ENCODE measurements around the gene THBS1. TPM values are rescaled to one million over a fixed set of nuclear protein-coding genes. Genes with fewer than 3 reads are reported as not detected.

The THBS1 gene
- total and polyA plus RNA-seq, 2 donors, result 9.0 to 26.2 TPM

DNA sequence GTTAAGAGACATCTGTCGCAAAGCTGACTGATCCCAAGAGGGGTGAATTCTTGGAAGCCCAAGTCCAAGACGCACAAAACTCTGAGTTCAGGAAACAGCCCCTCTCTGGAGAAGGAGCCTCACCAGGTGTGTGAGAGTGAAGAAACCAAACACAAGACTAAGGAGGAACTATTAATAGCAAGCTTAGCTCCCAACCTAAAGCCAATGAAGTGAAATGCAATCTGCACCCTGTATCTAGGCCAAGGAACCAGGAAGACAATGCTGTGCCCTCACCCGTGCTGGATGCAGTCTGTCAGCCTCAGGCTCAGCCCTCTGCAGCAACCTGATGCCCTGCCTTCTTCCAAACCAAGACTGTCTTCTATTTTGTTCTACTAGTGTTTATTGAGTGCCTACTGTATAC lies 22.5 kb upstream of the THBS1 start:
- Histone ChIP-seq H3K9me3 (ENCODE audit: control insufficient read depth in 2 of 2, insufficient read depth in 1 of 2, low read length in 1 of 2) (no peaks in the 10 kb centered on the region), H3K27me3 (ENCODE audit: control insufficient read depth in 2 of 2, insufficient read depth in 1 of 2, low read length in 1 of 2) (no peaks in the 10 kb centered on the region), H3K4me3 (ENCODE audit: low read length in 2 of 2) (no peak overlapping the region), H3K27ac (ENCODE audit: low read depth in 1 of 2, low read length in 1 of 2) (no peak overlapping the region), H3K4me1 (ENCODE audit: control insufficient read depth in 2 of 2, insufficient read depth in 2 of 2, low read length in 2 of 2) (peaks cover 0 to 8% of the 10 kb centered on the region in 2 donors), H3K36me3 (ENCODE audit: control insufficient read depth in 2 of 2, insufficient read depth in 2 of 2, low read length in 1 of 2) (no peaks in the 10 kb centered on the region)
- 43% methylated on average over 3 of the region's 3 CpGs for WGBS
- DNase-seq (ENCODE audit: low read depth in 6 of 9, low spot score in 9 of 9), result peak in 2 of 9 donors; percentile 16 to 27

GRCh38 chr15:39564972-39565665 lies 15.8 kb upstream of the THBS1 start:
- Histone ChIP-seq H3K4me3 (ENCODE audit: low read length in 2 of 2) (no peak overlapping the region), H3K36me3 (ENCODE audit: control insufficient read depth in 2 of 2, insufficient read depth in 2 of 2, low read length in 1 of 2) (no peaks in the 10 kb centered on the region), H3K27ac (ENCODE audit: low read depth in 1 of 2, low read length in 1 of 2) (no peak overlapping the region), H3K9me3 (ENCODE audit: control insufficient read depth in 2 of 2, insufficient read depth in 1 of 2, low read length in 1 of 2) (no peaks in the 10 kb centered on the region), H3K4me1 (ENCODE audit: control insufficient read depth in 2 of 2, insufficient read depth in 2 of 2, low read length in 2 of 2) (no peaks in the 10 kb centered on the region), H3K27me3 (ENCODE audit: control insufficient read depth in 2 of 2, insufficient read depth in 1 of 2, low read length in 1 of 2) (no peaks in the 10 kb centered on the region)
- 93% methylated on average over 4 of the region's 4 CpGs for WGBS
- DNase-seq (ENCODE audit: low read depth in 6 of 9, low spot score in 9 of 9), result no peak

GRCh38 chr15:39565851-39566250 lies 15.0 kb upstream of the THBS1 start:
- Histone ChIP-seq H3K9me3 (ENCODE audit: control insufficient read depth in 2 of 2, insufficient read depth in 1 of 2, low read length in 1 of 2) (no peaks in the 10 kb centered on the region), H3K4me3 (ENCODE audit: low read length in 2 of 2) (no peak overlapping the region), H3K27ac (ENCODE audit: low read depth in 1 of 2, low read length in 1 of 2) (no peak overlapping the region), H3K27me3 (ENCODE audit: control insufficient read depth in 2 of 2, insufficient read depth in 1 of 2, low read length in 1 of 2) (no peaks in the 10 kb centered on the region), H3K36me3 (ENCODE audit: control insufficient read depth in 2 of 2, insufficient read depth in 2 of 2, low read length in 1 of 2) (no peaks in the 10 kb centered on the region), H3K4me1 (ENCODE audit: control insufficient read depth in 2 of 2, insufficient read depth in 2 of 2, low read length in 2 of 2) (no peaks in the 10 kb centered on the region)
- 98% methylated on average over 2 of the region's 2 CpGs for WGBS
- DNase-seq (ENCODE audit: low read depth in 6 of 9, low spot score in 9 of 9), result no peak

GRCh38 chr15:39573287-39573686 lies 7.6 kb upstream of the THBS1 start:
- WGBS, result 96% methylated on average over 2 of the region's 2 CpGs
- Histone ChIP-seq H3K36me3 (ENCODE audit: control insufficient read depth in 2 of 2, insufficient read depth in 2 of 2, low read length in 1 of 2) (no peaks in the 10 kb centered on the region), H3K4me1 (ENCODE audit: control insufficient read depth in 2 of 2, insufficient read depth in 2 of 2, low read length in 2 of 2) (no peaks in the 10 kb centered on the region), H3K27ac (ENCODE audit: low read depth in 1 of 2, low read length in 1 of 2) (no peak overlapping the region), H3K27me3 (ENCODE audit: control insufficient read depth in 2 of 2, insufficient read depth in 1 of 2, low read length in 1 of 2) (peaks cover 0 to 14% of the 10 kb centered on the region in 2 donors), H3K4me3 (ENCODE audit: low read length in 2 of 2) (no peak overlapping the region), H3K9me3 (ENCODE audit: control insufficient read depth in 2 of 2, insufficient read depth in 1 of 2, low read length in 1 of 2) (no peaks in the 10 kb centered on the region)
- no peak for DNase-seq (ENCODE audit: low read depth in 6 of 9, low spot score in 9 of 9)

DNA sequence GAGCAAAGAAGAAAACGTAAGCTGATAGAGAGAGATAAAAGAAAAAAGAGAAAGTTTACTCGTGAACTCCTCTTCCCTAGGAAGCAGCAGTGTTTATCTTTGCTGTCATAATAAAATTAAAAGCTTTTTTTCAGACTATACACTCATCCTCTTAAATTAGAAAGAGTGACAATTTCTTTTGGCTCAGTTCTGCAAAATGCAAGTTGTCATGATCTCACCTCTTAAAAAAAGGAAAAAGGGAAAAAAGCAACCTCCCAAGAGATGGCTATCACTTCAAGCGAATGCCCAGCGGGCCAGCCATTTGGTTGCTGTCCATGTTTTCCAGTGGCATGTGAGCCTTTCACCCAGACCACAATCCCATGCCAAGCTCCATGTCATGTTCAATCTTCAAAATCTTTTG lies 7.0 kb upstream of the THBS1 start:
- Histone ChIP-seq H3K4me1 (ENCODE audit: control insufficient read depth in 2 of 2, insufficient read depth in 2 of 2, low read length in 2 of 2) (no peaks in the 10 kb centered on the region), H3K27me3 (ENCODE audit: control insufficient read depth in 2 of 2, insufficient read depth in 1 of 2, low read length in 1 of 2) (peaks cover 0 to 16% of the 10 kb centered on the region in 2 donors), H3K36me3 (ENCODE audit: control insufficient read depth in 2 of 2, insufficient read depth in 2 of 2, low read length in 1 of 2) (no peaks in the 10 kb centered on the region), H3K27ac (ENCODE audit: low read depth in 1 of 2, low read length in 1 of 2) (no peak overlapping the region), H3K4me3 (ENCODE audit: low read length in 2 of 2) (no peak overlapping the region), H3K9me3 (ENCODE audit: control insufficient read depth in 2 of 2, insufficient read depth in 1 of 2, low read length in 1 of 2) (no peaks in the 10 kb centered on the region)
- WGBS, result 80% methylated on average over 4 of the region's 4 CpGs
- no peak for DNase-seq (ENCODE audit: low read depth in 6 of 9, low spot score in 9 of 9)

DNA sequence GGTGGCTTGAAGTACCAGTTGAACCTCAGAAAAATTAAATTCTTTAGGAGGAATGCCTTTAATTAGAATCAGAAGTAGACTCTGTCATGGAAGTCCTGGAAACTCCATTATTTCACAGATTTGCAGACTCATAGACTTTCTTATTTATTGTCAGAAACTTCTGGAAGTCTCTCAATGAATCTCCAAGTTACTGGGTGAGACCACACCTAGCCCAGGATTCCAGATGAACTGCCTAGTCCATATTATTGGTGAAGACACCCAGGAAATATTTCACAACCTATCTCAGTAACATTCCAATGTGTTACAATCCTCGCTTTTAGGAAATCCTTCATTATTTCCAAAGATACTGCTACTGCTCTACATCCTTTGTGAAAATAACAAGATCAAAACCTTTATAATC lies 6.5 kb upstream of the THBS1 start:
- no peak for DNase-seq (ENCODE audit: low read depth in 6 of 9, low spot score in 9 of 9)
- no peak overlapping the region for H3K4me3 ChIP-seq (ENCODE audit: low read length in 2 of 2)
- H3K36me3 ChIP-seq (ENCODE audit: control insufficient read depth in 2 of 2, insufficient read depth in 2 of 2, low read length in 1 of 2), result no peaks in the 10 kb centered on the region
- no peak overlapping the region for H3K27ac ChIP-seq (ENCODE audit: low read depth in 1 of 2, low read length in 1 of 2)
- H3K4me1 ChIP-seq (ENCODE audit: control insufficient read depth in 2 of 2, insufficient read depth in 2 of 2, low read length in 2 of 2), result peaks cover 0 to 3% of the 10 kb centered on the region in 2 donors
- peaks cover 0 to 20% of the 10 kb centered on the region in 2 donors for H3K27me3 ChIP-seq (ENCODE audit: control insufficient read depth in 2 of 2, insufficient read depth in 1 of 2, low read length in 1 of 2)
- H3K9me3 ChIP-seq (ENCODE audit: control insufficient read depth in 2 of 2, insufficient read depth in 1 of 2, low read length in 1 of 2), result no peaks in the 10 kb centered on the region
- 99% methylated on average over 1 of the region's 1 CpG for WGBS

- Histone ChIP-seq H3K4me3 (ENCODE audit: low read length in 2 of 2) (no peak overlapping the region), H3K27ac (ENCODE audit: low read depth in 1 of 2, low read length in 1 of 2) (no peak overlapping the region), H3K9me3 (ENCODE audit: control insufficient read depth in 2 of 2, insufficient read depth in 1 of 2, low read length in 1 of 2) (no peaks in the 10 kb centered on the region), H3K27me3 (ENCODE audit: control insufficient read depth in 2 of 2, insufficient read depth in 1 of 2, low read length in 1 of 2) (peaks cover 0 to 28% of the 10 kb centered on the region in 2 donors), H3K4me1 (ENCODE audit: control insufficient read depth in 2 of 2, insufficient read depth in 2 of 2, low read length in 2 of 2) (peaks cover 0 to 3% of the 10 kb centered on the region in 2 donors), H3K36me3 (ENCODE audit: control insufficient read depth in 2 of 2, insufficient read depth in 2 of 2, low read length in 1 of 2) (no peaks in the 10 kb centered on the region)
- no peak for DNase-seq (ENCODE audit: low read depth in 6 of 9, low spot score in 9 of 9)
- WGBS, result 96% methylated on average over 6 of the region's 6 CpGs
Observed at GRCh38 chr15:39575180-39575579, 5.7 kb upstream of the THBS1 start.

DNA sequence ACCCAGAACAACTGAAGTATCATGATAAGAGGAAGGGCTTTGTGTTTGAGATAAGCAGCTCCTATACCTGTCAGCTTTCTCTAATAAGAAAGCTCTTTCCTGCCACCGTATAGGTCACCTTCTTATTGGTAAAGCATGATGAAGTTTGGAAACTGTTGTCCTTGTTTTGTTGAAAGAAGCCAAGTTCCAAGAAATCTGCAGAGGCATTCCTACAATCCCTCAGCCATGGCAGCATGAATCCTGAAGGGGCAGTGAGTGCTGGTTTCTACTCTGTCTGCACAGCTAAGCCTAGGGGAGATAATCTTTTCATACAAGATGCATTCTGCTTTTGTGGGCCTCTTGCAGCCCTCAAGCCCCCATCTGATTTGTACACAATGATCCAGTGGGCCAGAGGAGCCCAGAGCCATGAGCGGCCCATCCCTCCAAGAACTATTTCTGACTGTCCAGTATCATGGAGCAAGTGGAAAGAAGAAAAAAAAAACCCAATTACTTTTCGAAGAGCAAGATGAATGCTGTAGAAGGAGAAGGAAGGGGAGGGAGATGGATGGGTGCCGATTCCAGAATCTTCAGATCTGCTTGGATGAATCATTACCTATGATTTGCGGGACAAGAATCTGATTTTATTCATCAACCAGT lies 1.9 kb upstream of the THBS1 start:
- Histone ChIP-seq H3K27me3 (ENCODE audit: control insufficient read depth in 2 of 2, insufficient read depth in 1 of 2, low read length in 1 of 2) (peaks cover 30 to 56% of the 10 kb centered on the region in 2 donors), H3K4me1 (ENCODE audit: control insufficient read depth in 2 of 2, insufficient read depth in 2 of 2, low read length in 2 of 2) (peaks cover 5 to 9% of the 10 kb centered on the region in 2 donors)

DNA sequence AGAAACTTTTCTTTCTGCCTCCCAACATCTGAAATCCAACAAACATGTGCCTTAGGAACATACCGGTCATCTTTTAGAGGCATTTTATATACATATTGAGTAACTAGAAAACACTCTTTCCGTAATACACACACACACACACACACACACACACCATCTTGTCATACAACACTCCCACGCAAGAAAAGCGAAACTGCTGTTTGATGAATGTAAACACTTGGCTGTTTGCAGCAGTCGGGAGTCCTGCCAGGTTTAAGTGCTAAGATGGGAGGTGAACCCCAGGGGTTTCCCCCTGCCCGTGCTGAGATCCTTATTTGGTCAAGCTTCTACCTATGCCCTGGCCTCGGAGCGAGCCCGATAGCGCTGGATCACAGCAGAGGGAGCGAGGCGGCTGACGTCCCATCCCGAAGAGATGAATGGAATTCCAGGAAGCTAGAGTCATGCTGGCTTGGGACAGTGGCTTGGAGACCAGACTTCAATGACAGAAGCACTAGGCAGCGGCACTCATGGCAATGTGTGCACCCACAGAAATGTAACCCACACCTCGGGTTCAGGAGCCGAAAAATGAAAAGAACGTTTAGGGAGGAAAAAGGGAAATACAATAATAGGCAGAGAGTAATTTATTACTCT lies 1.3 kb upstream of the THBS1 start:
- H3K36me3 ChIP-seq (ENCODE audit: control insufficient read depth in 2 of 2, insufficient read depth in 2 of 2, low read length in 1 of 2), result no peaks in the 10 kb centered on the region
- H3K4me1 ChIP-seq (ENCODE audit: control insufficient read depth in 2 of 2, insufficient read depth in 2 of 2, low read length in 2 of 2), result peaks cover 5 to 9% of the 10 kb centered on the region in 2 donors
- peak in 2 of 9 donors; percentile 19 to 27 for DNase-seq (ENCODE audit: low read depth in 6 of 9, low spot score in 9 of 9)
- 72% methylated on average over 18 of the region's 18 CpGs for WGBS
- H3K9me3 ChIP-seq (ENCODE audit: control insufficient read depth in 2 of 2, insufficient read depth in 1 of 2, low read length in 1 of 2), result no peaks in the 10 kb centered on the region
- H3K27me3 ChIP-seq (ENCODE audit: control insufficient read depth in 2 of 2, insufficient read depth in 1 of 2, low read length in 1 of 2), result peaks cover 30 to 57% of the 10 kb centered on the region in 2 donors
- H3K27ac ChIP-seq (ENCODE audit: low read depth in 1 of 2, low read length in 1 of 2), result peak overlapping the region; percentile 25 to 39
- H3K4me3 ChIP-seq (ENCODE audit: low read length in 2 of 2), result no peak overlapping the region

More for the DNA sequence above, 1.9 kb upstream of the THBS1 start:
- no peaks in the 10 kb centered on the region for H3K36me3 ChIP-seq (ENCODE audit: control insufficient read depth in 2 of 2, insufficient read depth in 2 of 2, low read length in 1 of 2)
- 95% methylated on average over 5 of the region's 5 CpGs for WGBS
- no peak overlapping the region for H3K4me3 ChIP-seq (ENCODE audit: low read length in 2 of 2)
- no peaks in the 10 kb centered on the region for H3K9me3 ChIP-seq (ENCODE audit: control insufficient read depth in 2 of 2, insufficient read depth in 1 of 2, low read length in 1 of 2)
- H3K27ac ChIP-seq (ENCODE audit: low read depth in 1 of 2, low read length in 1 of 2), result peak overlapping the region in 1 of 2 donors; percentile 39
- no peak for DNase-seq (ENCODE audit: low read depth in 6 of 9, low spot score in 9 of 9)

All from thymus (tissue), 11 donors.